ELF-1 (cell line): Measurements from ENCODE around the gene MXD4.

Experiments
- DNase-seq: peaks from one replicate; pipeline ENCODE4 v3.0.0-alpha.2; 2016; ENCODE audit warnings: low read depth, low spot score

MXD4 gene

GRCh38 chr4:2251073-2251794 is 10.7 kb downstream of the MXD4 start:
- DNase-seq = no peak

- DNase-seq = no peak
These were observed 11.4 kb downstream of the MXD4 start for GRCh38 chr4:2250357-2251072.

GRCh38 chr4:2249526-2250356 is 12.2 kb downstream of the MXD4 start:
- no peak for DNase-seq

- no peak for DNase-seq
These were observed 13.1 kb downstream of the MXD4 start for GRCh38 chr4:2248821-2249261.

GRCh38 chr4:2248044-2248780 is 13.7 kb downstream of the MXD4 start:
- DNase-seq = no peak

- no peak for DNase-seq
These were observed 14.5 kb downstream of the MXD4 start for GRCh38 chr4:2247128-2248043.

GRCh38 chr4:2246384-2247127 is 15.4 kb downstream of the MXD4 start:
- no peak for DNase-seq

GRCh38 chr4:2245787-2246275 is 16.1 kb downstream of the MXD4 start:
- DNase-seq = no peak

GRCh38 chr4:2245057-2245786 is 16.7 kb downstream of the MXD4 start:
- no peak for DNase-seq

GRCh38 chr4:2243681-2244380 is 18.1 kb downstream of the MXD4 start:
- no peak for DNase-seq

GRCh38 chr4:2241410-2242353 is 20.2 kb downstream of the MXD4 start, which contains the start of the genes HAUS3 and POLN:
HAUS3 (minus strand) TSS chr4:2242121; CDS start chr4:2240946, 1,175 bp downstream.
POLN (minus strand) TSS chr4:2242121; CDS start chr4:2229231, 12,890 bp downstream.
- peak; percentile 98 for DNase-seq

- no peak for DNase-seq
These were observed 20.9 kb downstream of the MXD4 start for GRCh38 chr4:2241003-2241402.

- DNase-seq = no peak
These were observed 24.8 kb downstream of the MXD4 start for GRCh38 chr4:2236944-2237666.

GRCh38 chr4:2231082-2231481 is 30.8 kb downstream of the MXD4 start:
- no peak for DNase-seq

GRCh38 chr4:2226261-2226660 is 35.6 kb downstream of the MXD4 start:
- no peak for DNase-seq

GRCh38 chr4:2222838-2223237 is 39.1 kb downstream of the MXD4 start:
- DNase-seq = peak; percentile 27
